Breast epithelium (tissue), 4 donors: ENCODE measurements around the gene GUCY1A2. TPM values are rescaled to one million over a fixed set of nuclear protein-coding genes. Genes with fewer than 3 reads are reported as not detected.

Experiments
- DNase-seq, 2 donors: peaks; one replicate each; pipeline ENCODE4 v3.0.0-alpha.2; 2019; ENCODE audit warnings: low spot score in 2 of 2
- H3K27ac ChIP-seq, 2 donors: fragments of 200-600 bp; sonication (generic) in 1 of 2; one replicate each; pipeline ENCODE4 v1.5.1; 2016 to 2019; ENCODE audit warnings: mild to moderate bottlenecking in 1 of 2
- H3K27me3 ChIP-seq, 2 donors: fragments of 200-600 bp; sonication (generic) in 1 of 2; one replicate each; pipeline versions ENCODE4 v1.5.1 to v1.6.0; 2017 to 2019; ENCODE audit warnings: control low read depth in 1 of 2, mild to moderate bottlenecking in 1 of 2
- H3K36me3 ChIP-seq: fragments of 200-600 bp; one replicate; pipeline ENCODE4 v1.5.1; 2019
- H3K4me1 ChIP-seq, 2 donors: fragments of 200-600 bp; sonication (generic); one replicate each; pipeline ENCODE4 v1.5.1; 2016 to 2019; ENCODE audit warnings: control low read depth in 1 of 2
- H3K4me3 ChIP-seq, 3 donors: fragments of 200-600 bp; sonication (generic); 1 replicate in 2 of 3; 2 replicates in 1 of 3; pipeline ENCODE4 v1.5.1; 2016 to 2019; ENCODE audit warnings: mild to moderate bottlenecking in 3 of 3, moderate library complexity in 2 of 3
- H3K9me3 ChIP-seq, 2 donors: fragments of 200-600 bp; sonication (generic) in 1 of 2; one replicate each; pipeline ENCODE4 v1.5.1; 2016 to 2019; ENCODE audit warnings: control low read depth in 1 of 2
- CTCF ChIP-seq, 3 donors: fragments of 450-650 bp; IDR thresholded peaks; one replicate each; pipeline ENCODE4 v1.5.1; 2016 to 2017; ENCODE audit warnings: antibody characterized with exemption in 3 of 3, mild to moderate bottlenecking in 3 of 3, moderate library complexity in 3 of 3
- POLR2A ChIP-seq: fragments of 450-650 bp; IDR thresholded peaks from one replicate; pipeline ENCODE4 v1.6.1; 2016; ENCODE audit warnings: antibody characterized with exemption, mild to moderate bottlenecking, moderate library complexity
- POLR2AphosphoS5 ChIP-seq, 3 donors: sonication (generic); formaldehyde crosslinking; IDR thresholded peaks; one replicate each; pipeline ENCODE4 v1.6.1; 2017; ENCODE audit warnings: antibody characterized with exemption in 3 of 3
- intact Hi-C: fragments of 100-400 bp; cut with DNase I; formaldehyde crosslinking; loops from one replicate; pipeline ENCODE4 v1.15.1; 2023; ENCODE audit warnings: low total_unique reads
- total RNA-seq, 3 donors: library from RNA; depleted of rRNA; stranded (reverse); fragments of >200 nt; gene quantifications; one replicate each; pipeline ENCODE4 v1.1.0, GENCODE V29; 2016

GUCY1A2 gene
- total RNA-seq, 3 donors from 2014 or later: 3.2 to 5.3 (median 4.9) TPM

GRCh38 chr11:106679581-106679980 is 338.7 kb downstream of the GUCY1A2 start:
- no peaks in the 10 kb centered on the region for H3K9me3 ChIP-seq
- no peak for DNase-seq
- no peak overlapping the region for H3K27ac ChIP-seq
- H3K4me3 ChIP-seq: no peak overlapping the region
- no peaks in the 10 kb centered on the region for H3K36me3 ChIP-seq
- H3K4me1 ChIP-seq: no peaks in the 10 kb centered on the region
- intact Hi-C loops: no loop called here
- TF ChIP-seq POLR2AphosphoS5 (IDR thresholded peaks at IDR 0.05) (no peak), CTCF (IDR thresholded peaks at IDR 0.05) (no peak), POLR2A (no peak)
- H3K27me3 ChIP-seq: no peaks in the 10 kb centered on the region

GRCh38 chr11:106679181-106679580 is 339.1 kb downstream of the GUCY1A2 start:
- intact Hi-C loops: no loop called here
- TF ChIP-seq POLR2A: no peak
- no peak for TF ChIP-seq POLR2AphosphoS5 (IDR thresholded peaks at IDR 0.05)
- no peak for TF ChIP-seq CTCF (IDR thresholded peaks at IDR 0.05)
- H3K9me3 ChIP-seq: no peaks in the 10 kb centered on the region

GRCh38 chr11:106670069-106670468 is 348.2 kb downstream of the GUCY1A2 start:
- H3K27me3 ChIP-seq: no peaks in the 10 kb centered on the region
- intact Hi-C loops: no loop called here
- H3K9me3 ChIP-seq: no peaks in the 10 kb centered on the region
- H3K4me1 ChIP-seq: no peaks in the 10 kb centered on the region
- no peak for DNase-seq
- H3K36me3 ChIP-seq: no peaks in the 10 kb centered on the region
- TF ChIP-seq POLR2AphosphoS5 (IDR thresholded peaks at IDR 0.05): no peak
- no peak for TF ChIP-seq POLR2A
- no peak overlapping the region for H3K27ac ChIP-seq
- no peak overlapping the region for H3K4me3 ChIP-seq

More at GRCh38 chr11:106679181-106679580, 339.1 kb downstream of the GUCY1A2 start:
- H3K36me3 ChIP-seq: no peaks in the 10 kb centered on the region
- no peak overlapping the region for H3K4me3 ChIP-seq
- H3K27ac ChIP-seq: no peak overlapping the region
- no peak for DNase-seq
- H3K4me1 ChIP-seq: no peaks in the 10 kb centered on the region
- no peaks in the 10 kb centered on the region for H3K27me3 ChIP-seq

- no peaks in the 10 kb centered on the region for H3K9me3 ChIP-seq
- no peak for DNase-seq
- intact Hi-C loops: no loop called here
- no peaks in the 10 kb centered on the region for H3K4me1 ChIP-seq
- TF ChIP-seq POLR2AphosphoS5 (IDR thresholded peaks at IDR 0.05): no peak
- TF ChIP-seq CTCF (IDR thresholded peaks at IDR 0.05): no peak
- TF ChIP-seq POLR2A: no peak
- no peaks in the 10 kb centered on the region for H3K36me3 ChIP-seq
- no peak overlapping the region for H3K4me3 ChIP-seq
- no peaks in the 10 kb centered on the region for H3K27me3 ChIP-seq
- no peak overlapping the region for H3K27ac ChIP-seq
These were observed 350.1 kb downstream of the GUCY1A2 start for GRCh38 chr11:106668147-106668546.

GRCh38 chr11:106656646-106657045 is 361.6 kb downstream of the GUCY1A2 start:
- intact Hi-C loops: no loop called here
- no peak overlapping the region for H3K27ac ChIP-seq
- H3K36me3 ChIP-seq: no peaks in the 10 kb centered on the region
- H3K9me3 ChIP-seq: no peaks in the 10 kb centered on the region
- no peak for DNase-seq
- TF ChIP-seq CTCF (IDR thresholded peaks at IDR 0.05) (no peak), POLR2A (no peak), POLR2AphosphoS5 (IDR thresholded peaks at IDR 0.05) (no peak)
- no peaks in the 10 kb centered on the region for H3K27me3 ChIP-seq
- no peaks in the 10 kb centered on the region for H3K4me1 ChIP-seq
- no peak overlapping the region for H3K4me3 ChIP-seq

GRCh38 chr11:106644824-106645223 is 373.5 kb downstream of the GUCY1A2 start:
- TF ChIP-seq POLR2A (no peak), POLR2AphosphoS5 (IDR thresholded peaks at IDR 0.05) (no peak), CTCF (IDR thresholded peaks at IDR 0.05) (no peak)
- H3K4me3 ChIP-seq: no peak overlapping the region
- no peak overlapping the region for H3K27ac ChIP-seq
- H3K9me3 ChIP-seq: peaks cover 5 to 8% of the 10 kb centered on the region in 2 donors
- no peaks in the 10 kb centered on the region for H3K36me3 ChIP-seq
- H3K27me3 ChIP-seq: no peaks in the 10 kb centered on the region
- no peak for DNase-seq
- H3K4me1 ChIP-seq: no peaks in the 10 kb centered on the region
- intact Hi-C loops: no loop called here
